DND-41 (cell line): ENCODE results near the gene FMO2.

ENCODE experiments used
- EZH2 ChIP-seq: IDR thresholded peaks from 3 replicates; pipeline ENCODE4 v1.6.1; 2012; ENCODE audit warnings: borderline replicate concordance, low read depth, mild to moderate bottlenecking, moderate library complexity, low read length, inconsistent platforms; ENCODE audit not compliant: severe bottlenecking
- TF ChIP-seq, protein P1 (sequence below): IDR thresholded peaks from 2 replicates; pipeline ENCODE4 v1.5.1; 2012; ENCODE audit warnings: borderline replicate concordance, low read length, moderate library complexity, mild to moderate bottlenecking; ENCODE audit not compliant: poor library complexity, severe bottlenecking; ENCODE audit errors: extremely low read depth

GRCh38 chr1:171213559-171214454 is 28.7 kb downstream of the FMO2 start:
- TF ChIP-seq, protein P1, sequence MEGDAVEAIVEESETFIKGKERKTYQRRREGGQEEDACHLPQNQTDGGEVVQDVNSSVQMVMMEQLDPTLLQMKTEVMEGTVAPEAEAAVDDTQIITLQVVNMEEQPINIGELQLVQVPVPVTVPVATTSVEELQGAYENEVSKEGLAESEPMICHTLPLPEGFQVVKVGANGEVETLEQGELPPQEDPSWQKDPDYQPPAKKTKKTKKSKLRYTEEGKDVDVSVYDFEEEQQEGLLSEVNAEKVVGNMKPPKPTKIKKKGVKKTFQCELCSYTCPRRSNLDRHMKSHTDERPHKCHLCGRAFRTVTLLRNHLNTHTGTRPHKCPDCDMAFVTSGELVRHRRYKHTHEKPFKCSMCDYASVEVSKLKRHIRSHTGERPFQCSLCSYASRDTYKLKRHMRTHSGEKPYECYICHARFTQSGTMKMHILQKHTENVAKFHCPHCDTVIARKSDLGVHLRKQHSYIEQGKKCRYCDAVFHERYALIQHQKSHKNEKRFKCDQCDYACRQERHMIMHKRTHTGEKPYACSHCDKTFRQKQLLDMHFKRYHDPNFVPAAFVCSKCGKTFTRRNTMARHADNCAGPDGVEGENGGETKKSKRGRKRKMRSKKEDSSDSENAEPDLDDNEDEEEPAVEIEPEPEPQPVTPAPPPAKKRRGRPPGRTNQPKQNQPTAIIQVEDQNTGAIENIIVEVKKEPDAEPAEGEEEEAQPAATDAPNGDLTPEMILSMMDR, result peak; percentile 15
- TF ChIP-seq EZH2, result no peak
